Measurements from ENCODE around the gene CLEC10A. TPM values are rescaled to one million over a fixed set of nuclear protein-coding genes. Genes with fewer than 3 reads are reported as not detected.
"Not testable (repeated sequence)": the region's sequence is repeated elsewhere in the genome, so short reads cannot be mapped to it uniquely, and the experiment has no call there.

CLEC10A gene
- total and polyA plus RNA-seq, 8 donors: 2.0 to 9.6 (median 3.6) TPM

DNA sequence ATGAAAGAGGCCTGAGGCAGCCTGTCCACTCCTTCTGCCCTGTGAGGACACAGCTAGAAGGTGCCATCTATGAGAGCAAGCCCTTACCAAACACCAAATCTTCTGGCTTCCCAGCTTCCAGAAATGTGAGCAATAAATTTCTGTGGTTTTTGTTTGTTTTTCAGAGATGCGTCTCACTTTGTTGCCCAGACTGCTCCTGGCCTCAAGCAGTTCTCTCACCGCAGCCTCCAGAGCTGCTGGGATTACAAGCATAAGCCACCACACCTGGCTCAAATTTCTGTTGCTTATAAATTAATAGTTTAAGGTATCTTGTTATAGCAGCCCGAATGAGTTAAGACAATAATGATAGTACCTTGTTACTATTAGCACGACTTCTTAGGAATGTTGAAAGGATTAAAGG lies 23.7 kb downstream of the CLEC10A start:
- DNase-seq (no peak), ATAC-seq (no peak)
- H3K27ac ChIP-seq: no peak overlapping the region
- peaks cover 0 to 5% of the 10 kb centered on the region in 2 donors for H3K4me1 ChIP-seq
- H3K36me3 ChIP-seq: no peaks in the 10 kb centered on the region
- intact Hi-C loops (cut with DNase I): no loop called here
- no peaks in the 10 kb centered on the region for H3K9me3 ChIP-seq
- H3K27me3 ChIP-seq: no peaks in the 10 kb centered on the region
- no peak for TF ChIP-seq CTCF (IDR thresholded peaks at IDR 0.05)
- no peak overlapping the region for H3K4me3 ChIP-seq

- not testable (repeated sequence) for ATAC-seq, H3K36me3 ChIP-seq, H3K4me3 ChIP-seq, DNase-seq, H3K9me3 ChIP-seq, H3K27ac ChIP-seq
- Histone ChIP-seq H3K4me1 (peaks cover 0 to 23% of the 10 kb centered on the region in 2 donors), H3K27me3 (peaks cover 0 to 16% of the 10 kb centered on the region in 2 donors)
- intact Hi-C loops (cut with DNase I): loop anchor here in 1 of 2 donors (5.0 kb wide), 1 partner anchor 87 kb away; no protein-coding TSS in a partner anchor
Observed at GRCh38 chr17:7050583-7050982, 29.5 kb downstream of the CLEC10A start.

DNA sequence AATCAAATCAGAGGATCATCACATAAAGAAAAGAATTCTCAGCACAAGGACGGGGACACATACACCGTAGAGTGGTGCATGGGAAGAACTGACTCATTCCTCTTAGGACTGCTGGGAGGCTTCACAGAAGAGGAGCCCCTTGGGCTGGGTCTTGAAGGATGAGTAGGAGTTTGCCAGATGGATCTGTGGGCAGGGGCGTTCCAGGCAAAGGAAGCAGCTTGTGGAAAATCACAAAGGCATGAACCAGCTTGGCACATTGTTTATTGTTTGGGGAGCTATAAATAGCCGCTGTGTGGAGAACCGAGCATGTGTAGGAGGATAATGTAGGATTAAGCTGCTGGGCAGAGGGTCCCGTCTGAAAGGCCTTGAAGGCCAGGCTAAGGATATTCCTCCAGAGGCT lies 31.1 kb downstream of the CLEC10A start:
- intact Hi-C loops (cut with DNase I): loop anchor here (10.0 kb wide), 1 partner anchor 246 kb away; the partner anchor contains the start of gene YBX2 (in 2 of the 2)
- peaks cover under 1 to 25% of the 10 kb centered on the region in 2 donors for H3K4me1 ChIP-seq
- no peaks in the 10 kb centered on the region for H3K36me3 ChIP-seq
- no peak for DNase-seq
- H3K27ac ChIP-seq: no peak overlapping the region
- no peak for ATAC-seq
- no peak overlapping the region for H3K4me3 ChIP-seq
- H3K9me3 ChIP-seq: no peaks in the 10 kb centered on the region
- peaks cover 5 to 32% of the 10 kb centered on the region in 2 donors for H3K27me3 ChIP-seq
- TF ChIP-seq CTCF (IDR thresholded peaks at IDR 0.05): no peak

GRCh38 chr17:7047566-7047965 lies 32.5 kb downstream of the CLEC10A start:
- H3K36me3 ChIP-seq: no peaks in the 10 kb centered on the region
- peak overlapping the region; percentile 6 to 34 for H3K4me3 ChIP-seq
- H3K4me1 ChIP-seq: peaks cover 13 to 39% of the 10 kb centered on the region in 2 donors
- no peaks in the 10 kb centered on the region for H3K9me3 ChIP-seq
- peaks cover 18 to 46% of the 10 kb centered on the region in 2 donors for H3K27me3 ChIP-seq
- no peak overlapping the region for H3K27ac ChIP-seq
- intact Hi-C loops (cut with DNase I): loop anchor here (10.0 kb wide), 1 partner anchor 247 kb away; the partner anchor contains the start of gene YBX2 (in 2 of the 2)
- no peak for ATAC-seq
- TF ChIP-seq CTCF (IDR thresholded peaks at IDR 0.05): no peak
- no peak for DNase-seq

- DNase-seq (peak in 3 of 4 donors; percentile 30 to 59 (median 48)), ATAC-seq (peak; percentile 17)
- intact Hi-C loops (cut with DNase I): loop anchor here (10.0 kb wide), 1 partner anchor 248 kb away; the partner anchor contains the start of gene YBX2 (in 2 of the 2)
- H3K4me3 ChIP-seq: peak overlapping the region; percentile 6 to 34
- not testable (repeated sequence) for H3K36me3 ChIP-seq, H3K9me3 ChIP-seq
- H3K27me3 ChIP-seq: peaks cover 18 to 53% of the 10 kb centered on the region in 2 donors
- peak overlapping the region; percentile 68 to 77 for H3K27ac ChIP-seq
- H3K4me1 ChIP-seq: peaks cover 15 to 41% of the 10 kb centered on the region in 2 donors
Observed at GRCh38 chr17:7046725-7047397, 33.2 kb downstream of the CLEC10A start.

- Histone ChIP-seq H3K27ac (peak overlapping the region; percentile 68 to 77), H3K4me3 (peak overlapping the region; percentile 6 to 34)
Observed at GRCh38 chr17:7046127-7046724, 33.8 kb downstream of the CLEC10A start.

More at GRCh38 chr17:7046127-7046724, 33.8 kb downstream of the CLEC10A start:
- DNase-seq (peak in 3 of 4 donors; percentile 82 to 86 (median 85)), ATAC-seq (peak; percentile 76)
- intact Hi-C loops (cut with DNase I): loop anchor here (10.0 kb wide), 1 partner anchor 249 kb away; the partner anchor contains the start of gene YBX2 (in 2 of the 2)
- peaks cover 18 to 60% of the 10 kb centered on the region in 2 donors for H3K27me3 ChIP-seq
- TF ChIP-seq CTCF (IDR thresholded peaks at IDR 0.05): no peak
- H3K9me3 ChIP-seq: no peaks in the 10 kb centered on the region
- no peaks in the 10 kb centered on the region for H3K36me3 ChIP-seq
- peaks cover 15 to 41% of the 10 kb centered on the region in 2 donors for H3K4me1 ChIP-seq
